CD14-positive monocyte (primary cell): ENCODE results near the gene SLIT1. TPM values are rescaled to one million over a fixed set of nuclear protein-coding genes. Genes with fewer than 3 reads are reported as not detected.
A peak's percentile ranks its signal among the peaks of the same experiment; 100 is the strongest.

ENCODE experiments used
- DNase-seq, 3 donors: peaks; one replicate each; pipeline ENCODE4 v3.0.0-alpha.2; 2011 to 2022
- H2AFZ ChIP-seq: 2 replicates; pipeline ENCODE4 v1.6.0; 2012; ENCODE audit warnings: mild to moderate bottlenecking, low read depth, low read length, inconsistent platforms; ENCODE audit not compliant: insufficient read depth, poor library complexity, severe bottlenecking
- H3K27ac ChIP-seq, 2 donors: 1 replicate in 1 of 2; 2 replicates in 1 of 2; pipeline ENCODE4 v1.5.1; 2012 to 2013; ENCODE audit warnings: low read length in 2 of 2, control low read depth in 1 of 2, inconsistent platforms in 1 of 2, low read depth in 1 of 2, mild to moderate bottlenecking in 1 of 2
- H3K27me3 ChIP-seq, 2 donors: one replicate each; pipeline versions ENCODE4 v1.6.0 to v1.6.1; 2011 to 2013; ENCODE audit warnings: low read length in 2 of 2; ENCODE audit not compliant: control insufficient read depth in 2 of 2, insufficient read depth in 2 of 2
- H3K36me3 ChIP-seq, 2 donors: replicated peaks in 1 of 2; 1 replicate in 1 of 2; 2 replicates in 1 of 2; pipeline versions ENCODE4 v1.5.1 to v1.6.1; 2012 to 2013; ENCODE audit warnings: low read length in 2 of 2, control low read depth in 1 of 2, inconsistent platforms in 1 of 2, mild to moderate bottlenecking in 1 of 2; ENCODE audit not compliant: insufficient read depth in 2 of 2, control insufficient read depth in 1 of 2
- H3K4me1 ChIP-seq, 2 donors: 1 replicate in 1 of 2; 2 replicates in 1 of 2; pipeline versions ENCODE4 v1.5.1 to v1.6.1; 2012 to 2013; ENCODE audit warnings: low read length in 2 of 2, control low read depth in 1 of 2, inconsistent platforms in 1 of 2, mild to moderate bottlenecking in 1 of 2, moderate library complexity in 1 of 2; ENCODE audit not compliant: insufficient read depth in 2 of 2, control insufficient read depth in 1 of 2
- H3K4me2 ChIP-seq: replicated peaks from 2 replicates; pipeline ENCODE3; 2012; ENCODE audit warnings: low read length, moderate library complexity, mild to moderate bottlenecking; ENCODE audit not compliant: poor library complexity, severe bottlenecking; ENCODE audit errors: extremely low read depth
- H3K4me3 ChIP-seq, 3 experiments: fragments of 200-600 bp in 1 of 3; sonication (generic) in 1 of 3; replicated peaks in 1 of 3; 1 replicate in 2 of 3; 2 replicates in 1 of 3; pipeline ENCODE4 v1.5.1; 2011 to 2013; ENCODE audit warnings: low read length in 3 of 3, mild to moderate bottlenecking in 3 of 3, control low read depth in 2 of 3, low read depth in 2 of 3, inconsistent platforms in 1 of 3, moderate library complexity in 1 of 3
- H3K79me2 ChIP-seq: 2 replicates; pipeline ENCODE4 v1.6.0; 2012; ENCODE audit warnings: mild to moderate bottlenecking, control low read depth, inconsistent platforms, low read length, moderate library complexity; ENCODE audit not compliant: insufficient read depth
- H3K9ac ChIP-seq: 2 replicates; pipeline ENCODE4 v1.6.0; 2017; ENCODE audit warnings: low read length, mild to moderate bottlenecking; ENCODE audit not compliant: insufficient read depth, poor library complexity, severe bottlenecking
- H3K9me3 ChIP-seq, 2 donors: replicated peaks in 1 of 2; 1 replicate in 1 of 2; 2 replicates in 1 of 2; pipeline versions ENCODE4 v1.5.1 to v1.6.1; 2012 to 2013; ENCODE audit warnings: low read length in 2 of 2, control low read depth in 1 of 2; ENCODE audit not compliant: control insufficient read depth in 1 of 2, insufficient read depth in 1 of 2
- H4K20me1 ChIP-seq: 2 replicates; pipeline ENCODE4 v1.6.0; 2012; ENCODE audit warnings: mild to moderate bottlenecking, low read length, control low read depth, moderate library complexity; ENCODE audit not compliant: insufficient read depth
- H3K27ac Mint-ChIP-seq, 7 donors: one replicate each; pipeline ENCODE4 v1.8.0; 2020; ENCODE audit warnings: mild to moderate bottlenecking in 7 of 7, mixed read lengths in 7 of 7, moderate library complexity in 6 of 7, inconsistent platforms in 2 of 7
- H3K27me3 Mint-ChIP-seq, 3 donors: one replicate each; pipeline ENCODE4 v1.8.0; 2021 to 2022; ENCODE audit warnings: low read depth in 3 of 3, mild to moderate bottlenecking in 3 of 3, mixed read lengths in 3 of 3, moderate library complexity in 3 of 3, inconsistent platforms in 1 of 3
- H3K36me3 Mint-ChIP-seq, 2 donors: one replicate each; pipeline ENCODE4 v1.8.0; 2020; ENCODE audit warnings: mixed read lengths in 2 of 2, inconsistent platforms in 1 of 2, mild to moderate bottlenecking in 1 of 2
- H3K4me1 Mint-ChIP-seq: one replicate; pipeline ENCODE4 v1.8.0; 2020; ENCODE audit warnings: mild to moderate bottlenecking, mixed read lengths
- H3K4me3 Mint-ChIP-seq, 2 donors: one replicate each; pipeline ENCODE4 v1.8.0; 2020; ENCODE audit warnings: mild to moderate bottlenecking in 2 of 2, mixed read lengths in 2 of 2, moderate library complexity in 1 of 2
- H3K9me3 Mint-ChIP-seq, 7 donors: one replicate each; pipeline ENCODE4 v1.8.0; 2020 to 2022; ENCODE audit warnings: mixed read lengths in 7 of 7, mild to moderate bottlenecking in 6 of 7, moderate library complexity in 6 of 7, inconsistent platforms in 2 of 7
- WGBS: methylation state at CpG from one replicate; pipeline ENCODE4 v1.1.5; 2013; ENCODE audit warnings: missing lambda C conversion rate; ENCODE audit not compliant: insufficient coverage; 5-methylcytosine and 5-hydroxymethylcytosine counted together
- intact Hi-C, 2 donors: fragments of 100-400 bp; cut with micrococcal nuclease; formaldehyde crosslinking; loops; one replicate each; pipeline versions ENCODE4 v1.15.0 to v1.15.1; 2023
- polyA plus RNA-seq, 3 donors: library from polyadenylated mRNA; depleted of rRNA in 1 of 3; unstranded in 2 of 3; stranded (reverse) in 1 of 3; fragments of 300-500 nt in 2 of 3; fragments of >200 nt in 1 of 3; fragmentation: Illumina TruSeq in 2 of 3; gene quantifications; 1 replicate in 2 of 3; 2 replicates in 1 of 3; pipeline ENCODE4 v1.2.3, GENCODE V29; 2012 to 2021
- TF ChIP-seq, protein P1 (sequence below): fragments of 200-600 bp; IDR thresholded peaks from one replicate; pipeline ENCODE4 v1.8.0; 2022; ENCODE audit warnings: antibody characterized with exemption, mild to moderate bottlenecking

Gene SLIT1
- polyA plus RNA-seq, 3 donors: 0.05 to 0.81 (median 0.16) TPM

- H3K9me3 ChIP-seq: no peaks in the 10 kb centered on the region
- Mint-ChIP-seq H3K36me3 (no peaks in the 10 kb centered on the region), H3K4me3 (no peak overlapping the region), H3K27ac (peak overlapping the region in 1 of 7 donors; percentile 1), H3K4me1 (no peaks in the 10 kb centered on the region), H3K9me3 (peaks cover 0 to 2% (median 0%) of the 10 kb centered on the region in 7 donors), H3K27me3 (peaks cover 20 to 33% (median 25%) of the 10 kb centered on the region in 3 donors)
- H2AFZ ChIP-seq: no peak overlapping the region
- H3K9ac ChIP-seq: no peak overlapping the region
- no peak overlapping the region for H3K4me2 ChIP-seq
- H4K20me1 ChIP-seq: no peaks in the 10 kb centered on the region
- no peaks in the 10 kb centered on the region for H3K79me2 ChIP-seq
- TF ChIP-seq, protein P1, sequence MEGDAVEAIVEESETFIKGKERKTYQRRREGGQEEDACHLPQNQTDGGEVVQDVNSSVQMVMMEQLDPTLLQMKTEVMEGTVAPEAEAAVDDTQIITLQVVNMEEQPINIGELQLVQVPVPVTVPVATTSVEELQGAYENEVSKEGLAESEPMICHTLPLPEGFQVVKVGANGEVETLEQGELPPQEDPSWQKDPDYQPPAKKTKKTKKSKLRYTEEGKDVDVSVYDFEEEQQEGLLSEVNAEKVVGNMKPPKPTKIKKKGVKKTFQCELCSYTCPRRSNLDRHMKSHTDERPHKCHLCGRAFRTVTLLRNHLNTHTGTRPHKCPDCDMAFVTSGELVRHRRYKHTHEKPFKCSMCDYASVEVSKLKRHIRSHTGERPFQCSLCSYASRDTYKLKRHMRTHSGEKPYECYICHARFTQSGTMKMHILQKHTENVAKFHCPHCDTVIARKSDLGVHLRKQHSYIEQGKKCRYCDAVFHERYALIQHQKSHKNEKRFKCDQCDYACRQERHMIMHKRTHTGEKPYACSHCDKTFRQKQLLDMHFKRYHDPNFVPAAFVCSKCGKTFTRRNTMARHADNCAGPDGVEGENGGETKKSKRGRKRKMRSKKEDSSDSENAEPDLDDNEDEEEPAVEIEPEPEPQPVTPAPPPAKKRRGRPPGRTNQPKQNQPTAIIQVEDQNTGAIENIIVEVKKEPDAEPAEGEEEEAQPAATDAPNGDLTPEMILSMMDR: no peak
- intact Hi-C loops: no loop called here
- peaks cover 0 to 26% of the 10 kb centered on the region in 2 donors for H3K27me3 ChIP-seq
- no peaks in the 10 kb centered on the region for H3K4me1 ChIP-seq
- H3K27ac ChIP-seq: no peak overlapping the region
- DNase-seq: no peak
- no peaks in the 10 kb centered on the region for H3K36me3 ChIP-seq
- 93% methylated on average over 2 of the region's 4 CpGs for WGBS
- no peak overlapping the region for H3K4me3 ChIP-seq
Measured at GRCh38 chr10:97175586-97175985, 10.2 kb downstream of the SLIT1 start.

DNA sequence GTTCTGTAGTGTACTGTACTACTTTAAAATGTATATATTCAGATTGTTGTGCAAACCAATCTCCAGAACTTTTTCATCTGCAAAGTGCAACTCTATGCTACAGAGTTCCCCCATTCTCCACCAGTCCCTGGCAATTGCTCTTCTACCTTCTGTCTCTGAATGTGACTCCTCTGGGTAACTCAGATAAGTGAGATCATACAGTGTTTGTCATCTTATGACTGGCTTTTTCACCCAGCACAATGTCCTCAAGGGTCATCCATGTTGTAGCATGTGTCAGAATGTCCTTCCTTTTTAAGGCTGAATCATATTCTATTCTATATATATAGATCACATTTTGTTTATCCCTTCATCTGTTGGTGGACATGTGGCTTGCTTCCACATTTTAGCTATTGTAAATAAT is 10.8 kb downstream of the SLIT1 start:
- H3K79me2 ChIP-seq: no peaks in the 10 kb centered on the region
- Mint-ChIP-seq H3K36me3 (no peaks in the 10 kb centered on the region), H3K27ac (peak overlapping the region in 1 of 7 donors; percentile 32), H3K4me1 (no peaks in the 10 kb centered on the region), H3K27me3 (peaks cover 14 to 28% (median 23%) of the 10 kb centered on the region in 3 donors), H3K4me3 (no peak overlapping the region), H3K9me3 (peaks cover 0 to 2% (median 0%) of the 10 kb centered on the region in 7 donors)
- H3K4me2 ChIP-seq: no peak overlapping the region
- H3K27ac ChIP-seq: no peak overlapping the region
- H3K9ac ChIP-seq: no peak overlapping the region
- no peak overlapping the region for H2AFZ ChIP-seq
- no peaks in the 10 kb centered on the region for H3K36me3 ChIP-seq
- H3K9me3 ChIP-seq: no peaks in the 10 kb centered on the region
- no peak overlapping the region for H3K4me3 ChIP-seq
- no peaks in the 10 kb centered on the region for H3K4me1 ChIP-seq
- H3K27me3 ChIP-seq: peaks cover 0 to 19% of the 10 kb centered on the region in 2 donors
- intact Hi-C loops: no loop called here
- no peak for DNase-seq
- TF ChIP-seq, protein P1: no peak
- H4K20me1 ChIP-seq: no peaks in the 10 kb centered on the region
